ENCODE data around the gene HSD11B2.
A peak's percentile ranks its signal among the peaks of the same experiment; 100 is the strongest.

The HSD11B2 gene

DNA sequence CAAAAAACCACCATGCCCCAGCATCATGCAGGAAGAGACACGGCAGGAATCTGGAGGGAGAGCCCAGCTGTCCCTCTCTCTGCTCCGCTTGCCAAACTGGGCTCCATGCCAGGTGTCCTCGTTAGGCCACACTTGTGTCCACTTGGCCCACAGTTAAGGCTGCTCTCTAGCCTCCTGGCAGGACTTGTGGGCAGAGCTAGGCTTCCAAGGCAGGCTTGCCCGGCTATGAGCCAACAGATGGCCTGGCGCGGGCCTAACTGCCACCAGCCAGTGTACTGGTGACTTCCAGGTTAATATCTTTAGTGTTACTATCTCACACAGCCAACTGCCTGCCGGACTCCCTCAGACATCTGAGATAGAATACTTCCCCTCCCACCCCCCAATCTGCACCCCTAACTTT lies 39.4 kb downstream of the HSD11B2 start:
- FAIRE-seq = no peak
- DNase-seq (ENCODE audit: low spot score) = no peak

GRCh38 chr16:67471758-67472384 lies 41.0 kb downstream of the HSD11B2 start:
- DNase-seq (ENCODE audit: low spot score) (no peak), FAIRE-seq (no peak)

DNA sequence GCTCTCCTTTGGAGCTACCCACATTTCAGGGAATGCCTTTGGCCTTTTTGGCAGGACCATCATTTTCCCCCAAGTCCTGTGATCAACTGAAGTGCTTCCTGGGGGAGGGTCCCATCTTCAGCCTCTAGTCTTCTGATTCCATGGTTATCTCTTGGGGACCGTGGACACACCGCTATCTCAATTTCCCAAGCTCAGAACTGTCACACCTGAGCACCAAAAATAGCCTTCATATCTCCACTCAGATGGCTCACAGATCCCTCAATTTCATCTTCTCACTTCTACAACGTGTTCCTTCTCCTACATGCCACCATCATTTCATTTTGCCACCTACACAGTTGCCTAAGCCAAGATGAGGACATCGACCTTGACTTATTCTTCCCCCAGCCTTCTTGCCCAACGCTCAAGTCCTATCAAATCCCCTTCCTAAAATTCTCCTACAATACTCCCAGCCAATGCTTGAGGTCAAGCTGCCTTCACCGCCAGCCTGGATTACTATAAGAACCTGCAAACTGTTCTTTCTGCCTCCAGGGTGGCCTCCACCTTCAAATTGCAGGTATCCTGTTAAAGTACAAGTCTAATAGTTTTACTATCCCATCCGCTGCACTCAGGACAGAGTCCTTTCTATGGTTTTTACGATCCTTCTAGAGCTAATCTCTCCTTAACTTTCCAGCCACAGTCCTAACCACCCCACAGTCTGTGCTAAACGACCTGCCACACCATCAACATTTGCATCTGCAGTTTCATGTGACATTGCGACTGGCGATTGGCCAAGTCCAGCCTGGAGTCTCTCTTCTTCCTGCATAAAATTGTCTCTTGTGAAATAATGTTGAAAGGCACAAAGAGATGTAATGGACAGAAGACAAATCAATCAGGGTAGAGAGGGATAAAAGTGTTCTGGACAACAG lies 43.9 kb downstream of the HSD11B2 start:
- DNase-seq (ENCODE audit: low spot score) = no peak
- FAIRE-seq = no peak

GRCh38 chr16:67477960-67478554 lies 47.1 kb downstream of the HSD11B2 start:
- no peak for FAIRE-seq
- no peak for DNase-seq (ENCODE audit: low spot score)

GRCh38 chr16:67480833-67481560 lies 50.1 kb downstream of the HSD11B2 start, which contains the start of gene ATP6V0D1:
ATP6V0D1 (minus strand) TSS chr16:67481157; CDS start chr16:67481086, 71 bp downstream.
- FAIRE-seq = peak; percentile 37
- peak; percentile 100 for DNase-seq (ENCODE audit: low spot score)

- no peak for FAIRE-seq
- DNase-seq (ENCODE audit: low spot score) = no peak
Measured at GRCh38 chr16:67481561-67482232, 50.8 kb downstream of the HSD11B2 start.

- no peak for FAIRE-seq
- no peak for DNase-seq (ENCODE audit: low spot score)
Measured at GRCh38 chr16:67482233-67482924, 51.5 kb downstream of the HSD11B2 start.

DNA sequence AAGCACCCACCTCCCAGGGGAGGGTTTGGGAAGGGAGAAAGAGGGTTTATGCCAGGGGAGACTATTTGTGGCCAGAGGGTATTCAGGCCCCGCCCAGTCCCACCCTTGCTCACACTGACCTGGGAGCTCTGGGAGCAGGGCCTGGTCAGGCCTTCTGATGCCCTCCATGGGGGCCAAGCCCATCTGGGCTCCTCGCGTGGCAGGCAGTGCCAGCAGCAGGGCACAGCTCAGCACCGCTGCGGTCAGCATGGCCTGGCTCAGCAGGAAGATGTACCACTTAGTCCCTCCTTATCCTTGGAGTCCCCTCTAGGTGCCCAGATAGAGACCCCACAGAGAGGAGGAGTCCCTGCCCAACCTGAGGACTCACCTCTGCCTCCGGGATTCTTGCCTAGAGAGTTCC lies 52.2 kb downstream of the HSD11B2 start, which contains the start of gene AGRP:
TSS of gene AGRP (minus strand) at position 398 of the 400 bp plus-strand sequence. CDS start at position 249, 149 bp downstream.
- FAIRE-seq (no peak), DNase-seq (ENCODE audit: low spot score) (no peak)

- FAIRE-seq (no peak), DNase-seq (ENCODE audit: low spot score) (no peak)
Measured at GRCh38 chr16:67483731-67484525, 53.0 kb downstream of the HSD11B2 start.

- DNase-seq (ENCODE audit: low spot score) (no peak), FAIRE-seq (no peak)
Measured at GRCh38 chr16:67486805-67487204, 55.9 kb downstream of the HSD11B2 start.
